Measurements from ENCODE around the gene GAPT. TPM values are rescaled to one million over a fixed set of nuclear protein-coding genes. Genes with fewer than 3 reads are reported as not detected.

GAPT gene
- total RNA-seq, 1 experiment from 2014 or later, result not detected

GRCh38 chr5:58459146-58460001 lies 31.9 kb upstream of the GAPT start:
- in situ Hi-C loops (cut with HindIII; ENCODE audit: low pct_unique_long_range_greater_than_20kb, low sequenced_read_pairs), result no loop called here
- peak; percentile 49 for DNase-seq (ENCODE audit: low read depth, low spot score)

GRCh38 chr5:58460002-58460731 lies 31.1 kb upstream of the GAPT start, which contains the start of gene PLK2:
Gene PLK2, minus strand, starts transcription at chr5:58460086. Its CDS starts 127 bp downstream, at chr5:58459959.
- peak; percentile 91 for DNase-seq (ENCODE audit: low read depth, low spot score)
- in situ Hi-C loops (cut with HindIII; ENCODE audit: low pct_unique_long_range_greater_than_20kb, low sequenced_read_pairs), result no loop called here

DNA sequence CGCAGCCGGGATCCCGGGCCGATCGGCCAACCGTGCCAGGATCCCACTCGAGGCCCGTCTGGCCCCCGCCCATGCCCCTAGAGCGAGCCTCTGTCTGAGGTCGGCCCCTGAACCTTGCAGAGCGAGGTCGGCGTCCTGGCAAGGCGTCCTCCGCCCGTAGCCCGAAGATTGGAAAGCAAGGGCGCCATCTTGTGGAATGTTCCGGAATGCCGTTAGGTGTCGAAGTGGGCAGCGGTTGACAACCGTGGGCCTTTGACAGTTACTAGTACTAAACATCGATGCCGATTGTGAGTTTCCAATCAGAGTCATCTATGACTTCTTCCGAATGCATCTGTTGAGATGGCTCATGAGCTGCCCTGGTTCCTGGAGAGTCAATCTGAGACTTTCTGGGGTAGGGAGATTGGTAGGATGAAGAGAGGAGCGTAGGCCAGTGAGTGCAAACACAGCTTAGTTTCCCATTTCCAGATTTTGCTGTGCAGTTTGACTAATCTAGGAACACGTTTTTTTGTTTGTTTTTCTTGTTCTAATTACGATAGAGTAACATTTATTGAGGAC lies 30.4 kb upstream of the GAPT start:
- in situ Hi-C loops (cut with HindIII; ENCODE audit: low pct_unique_long_range_greater_than_20kb, low sequenced_read_pairs), result no loop called here
- DNase-seq (ENCODE audit: low read depth, low spot score), result peak; percentile 93

DNA sequence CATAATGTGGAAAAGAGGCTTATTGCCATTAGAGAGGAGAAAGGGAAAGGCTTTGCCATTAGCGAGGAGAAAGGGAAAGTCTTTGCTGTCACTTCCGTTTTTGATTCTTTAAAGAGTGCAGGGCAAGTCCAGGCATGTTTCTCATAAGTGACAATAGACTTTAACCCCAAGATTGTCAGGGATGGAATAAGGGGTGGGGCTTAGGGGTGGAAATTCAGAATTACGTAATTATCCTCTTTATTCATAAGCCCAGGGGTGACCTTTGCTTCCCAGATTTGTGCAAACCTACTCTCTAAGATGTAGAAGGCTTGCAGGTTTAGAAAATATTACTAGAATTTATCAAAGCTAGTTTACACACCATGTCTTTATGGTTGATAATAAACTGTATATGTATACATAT lies 29.1 kb upstream of the GAPT start:
- peak; percentile 73 for DNase-seq (ENCODE audit: low read depth, low spot score)

GRCh38 chr5:58462623-58463230 lies 28.5 kb upstream of the GAPT start:
- peak; percentile 85 for DNase-seq (ENCODE audit: low read depth, low spot score)
- in situ Hi-C loops (cut with HindIII; ENCODE audit: low pct_unique_long_range_greater_than_20kb, low sequenced_read_pairs), result no loop called here

More for the DNA sequence above, 29.1 kb upstream of the GAPT start:
- in situ Hi-C loops (cut with HindIII; ENCODE audit: low pct_unique_long_range_greater_than_20kb, low sequenced_read_pairs), result no loop called here

DNA sequence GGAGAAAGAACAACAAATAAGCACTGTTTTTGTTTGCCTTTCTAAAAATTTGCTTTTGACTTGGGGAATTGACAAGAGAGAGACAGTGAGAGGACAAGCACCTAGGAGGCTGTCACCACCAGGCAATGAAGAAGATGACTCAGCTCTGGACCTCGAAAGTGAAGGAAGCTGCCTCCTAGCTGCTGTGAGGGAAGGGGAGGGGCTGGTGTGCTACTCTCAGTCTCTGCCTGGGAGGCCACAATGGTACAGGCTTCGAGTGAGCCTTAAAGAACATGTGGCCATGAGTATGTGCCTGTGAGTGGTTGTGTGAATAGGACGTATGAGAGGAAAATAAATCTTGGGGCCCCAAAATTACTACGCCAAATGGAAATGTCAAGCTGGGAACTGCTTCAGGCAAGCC lies 24.3 kb upstream of the GAPT start:
- in situ Hi-C loops (cut with HindIII; ENCODE audit: low pct_unique_long_range_greater_than_20kb, low sequenced_read_pairs), result no loop called here
- peak; percentile 55 for DNase-seq (ENCODE audit: low read depth, low spot score)

GRCh38 chr5:58469896-58470295 lies 21.3 kb upstream of the GAPT start:
- in situ Hi-C loops (cut with HindIII; ENCODE audit: low pct_unique_long_range_greater_than_20kb, low sequenced_read_pairs), result no loop called here
- DNase-seq (ENCODE audit: low read depth, low spot score), result no peak

DNA sequence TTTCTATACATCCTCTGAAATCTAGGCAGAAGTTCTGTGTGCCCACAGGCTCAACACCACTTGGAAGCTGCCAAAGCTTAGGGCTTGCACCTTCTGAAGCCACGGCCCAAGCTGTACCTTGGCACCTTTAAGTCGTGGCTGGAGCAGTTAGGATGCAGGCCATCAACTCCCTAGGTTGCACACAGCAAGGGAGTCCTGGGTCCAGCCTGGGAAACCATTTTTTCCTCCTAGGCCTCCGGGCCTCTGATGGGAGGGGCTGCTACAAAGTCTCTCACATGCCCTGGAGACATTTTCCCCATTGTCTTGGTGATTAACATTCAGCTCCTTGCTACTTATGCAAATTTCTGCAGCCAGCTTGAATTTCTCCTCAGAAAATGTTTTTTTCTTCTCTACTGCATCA lies 15.8 kb upstream of the GAPT start:
- no peak for DNase-seq (ENCODE audit: low read depth, low spot score)
- in situ Hi-C loops (cut with HindIII; ENCODE audit: low pct_unique_long_range_greater_than_20kb, low sequenced_read_pairs), result no loop called here

GRCh38 chr5:58477760-58478376 lies 13.4 kb upstream of the GAPT start:
- peak; percentile 35 for DNase-seq (ENCODE audit: low read depth, low spot score)
- in situ Hi-C loops (cut with HindIII; ENCODE audit: low pct_unique_long_range_greater_than_20kb, low sequenced_read_pairs), result no loop called here

GRCh38 chr5:58481066-58481676 lies 10.1 kb upstream of the GAPT start:
- no peak for DNase-seq (ENCODE audit: low read depth, low spot score)
- in situ Hi-C loops (cut with HindIII; ENCODE audit: low pct_unique_long_range_greater_than_20kb, low sequenced_read_pairs), result no loop called here

GRCh38 chr5:58481828-58482227 lies 9.4 kb upstream of the GAPT start:
- no peak for DNase-seq (ENCODE audit: low read depth, low spot score)
- in situ Hi-C loops (cut with HindIII; ENCODE audit: low pct_unique_long_range_greater_than_20kb, low sequenced_read_pairs), result no loop called here

GRCh38 chr5:58482536-58482935 lies 8.7 kb upstream of the GAPT start:
- in situ Hi-C loops (cut with HindIII; ENCODE audit: low pct_unique_long_range_greater_than_20kb, low sequenced_read_pairs), result no loop called here
- DNase-seq (ENCODE audit: low read depth, low spot score), result no peak

DNA sequence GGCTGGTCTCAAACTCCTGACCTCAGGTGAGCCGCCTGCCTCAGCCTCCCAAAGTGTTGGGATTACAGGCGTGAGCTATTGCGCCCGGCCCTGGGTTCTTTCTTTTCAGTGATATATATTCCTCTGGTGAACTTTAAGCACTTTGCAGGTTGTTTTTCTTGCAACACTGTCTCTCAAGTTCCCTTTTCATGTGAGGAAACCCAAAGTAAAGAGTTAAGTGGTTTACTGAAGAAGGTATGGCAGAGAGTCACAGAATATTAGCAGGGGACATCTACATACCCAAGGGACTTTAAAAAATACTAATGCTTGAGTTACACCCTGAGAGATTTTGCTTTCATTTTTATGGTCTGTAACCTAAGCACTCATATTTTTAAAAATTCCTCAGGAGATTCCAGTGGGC lies 6.7 kb upstream of the GAPT start:
- DNase-seq (ENCODE audit: low read depth, low spot score), result no peak
- in situ Hi-C loops (cut with HindIII; ENCODE audit: low pct_unique_long_range_greater_than_20kb, low sequenced_read_pairs), result no loop called here

GRCh38 chr5:58486290-58486689 lies 4.9 kb upstream of the GAPT start:
- DNase-seq (ENCODE audit: low read depth, low spot score), result no peak
- in situ Hi-C loops (cut with HindIII; ENCODE audit: low pct_unique_long_range_greater_than_20kb, low sequenced_read_pairs), result no loop called here

- DNase-seq (ENCODE audit: low read depth, low spot score), result no peak
- in situ Hi-C loops (cut with HindIII; ENCODE audit: low pct_unique_long_range_greater_than_20kb, low sequenced_read_pairs), result no loop called here
These were observed 709 bp upstream of the GAPT start for GRCh38 chr5:58490402-58491050.

GRCh38 chr5:58493141-58493540 lies 1.9 kb downstream of the GAPT start:
- DNase-seq (ENCODE audit: low read depth, low spot score), result no peak
- in situ Hi-C loops (cut with HindIII; ENCODE audit: low pct_unique_long_range_greater_than_20kb, low sequenced_read_pairs), result no loop called here

DNA sequence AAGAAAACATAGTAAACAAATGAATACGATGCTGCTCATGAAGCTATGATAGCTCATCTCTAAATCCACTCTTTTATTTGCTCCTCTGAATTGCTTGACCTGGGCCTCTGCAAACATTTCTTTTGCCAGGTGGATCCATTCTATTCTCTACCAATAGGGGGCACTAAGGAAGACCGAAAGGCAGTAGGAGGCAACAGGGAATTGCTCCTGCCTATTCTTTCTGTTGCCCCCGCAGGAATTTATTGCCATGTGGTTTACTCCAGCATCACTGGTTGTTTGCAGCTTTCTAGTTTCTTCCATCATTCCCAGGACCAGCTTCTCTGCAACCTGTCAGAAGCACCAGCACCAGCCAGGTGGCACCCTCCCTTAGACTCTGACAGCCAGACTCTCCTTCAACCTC lies 5.3 kb downstream of the GAPT start:
- in situ Hi-C loops (cut with HindIII; ENCODE audit: low pct_unique_long_range_greater_than_20kb, low sequenced_read_pairs), result no loop called here
- peak; percentile 41 for DNase-seq (ENCODE audit: low read depth, low spot score)
